K562 (cell line): ENCODE results near the gene GP1BA. TPM values are rescaled to one million over a fixed set of nuclear protein-coding genes. Genes with fewer than 3 reads are reported as not detected.

Experiments used
- ASH1L ChIP-seq: fragments of 450-650 bp; IDR thresholded peaks from 2 replicates; pipeline ENCODE4 v1.6.1; 2018; ENCODE audit warnings: borderline replicate concordance, mild to moderate bottlenecking, low read depth; ENCODE audit not compliant: partially characterized antibody
- CBFB ChIP-seq: sonication (generic); formaldehyde crosslinking; IDR thresholded peaks from 2 replicates; pipeline ENCODE4 v1.4.0; 2020; ENCODE audit warnings: mild to moderate bottlenecking, missing genetic modification reagents
- MAFK ChIP-seq: IDR thresholded peaks from 2 replicates; pipeline ENCODE4 v1.6.1; 2011; ENCODE audit warnings: low read length, improper control_type of control experiment
- MAX ChIP-seq: sonication (generic); formaldehyde crosslinking; IDR thresholded peaks from 2 replicates; pipeline ENCODE4 v1.9.0; 2022; ENCODE audit warnings: mild to moderate bottlenecking, missing genetic modification reagents
- NR2F6 ChIP-seq: fragments of 450-650 bp; formaldehyde crosslinking; IDR thresholded peaks from 2 replicates; pipeline ENCODE4 v1.4.0; 2020; ENCODE audit warnings: mild to moderate bottlenecking
- NRF1 ChIP-seq, 2 experiments: fragments of 450-650 bp; IDR thresholded peaks in 1 of 2; conservative IDR thresholded peaks in 1 of 2; 2 replicates each; pipeline ENCODE4 v1.6.1; 2014; ENCODE audit warnings: mild to moderate bottlenecking in 2 of 2
- RBM15 ChIP-seq: fragments of 200-400 bp; formaldehyde crosslinking; IDR thresholded peaks from 2 replicates; pipeline ENCODE4 v1.6.1; 2018; ENCODE audit warnings: mild to moderate bottlenecking, low read length, moderate library complexity; ENCODE audit not compliant: insufficient read depth
- RREB1 ChIP-seq: fragments of 250-450 bp; sonication (Bioruptor Pico); IDR thresholded peaks from 2 replicates; pipeline ENCODE4 v1.4.0; 2020
- ZBTB17 ChIP-seq: fragments of 450-650 bp; formaldehyde crosslinking; IDR thresholded peaks from 2 replicates; pipeline ENCODE4 v1.4.0; 2020; ENCODE audit warnings: mild to moderate bottlenecking
- ZFP91 ChIP-seq: sonication (generic); formaldehyde crosslinking; IDR thresholded peaks from 2 replicates; pipeline ENCODE4 v1.8.0; 2022; ENCODE audit warnings: mild to moderate bottlenecking, missing genetic modification reagents
- ZNF143 ChIP-seq: sonication (generic); formaldehyde crosslinking; IDR thresholded peaks from 2 replicates; pipeline ENCODE4 v1.9.0; 2022; ENCODE audit warnings: mild to moderate bottlenecking, missing genetic modification reagents
- ZNF184 ChIP-seq: sonication (generic); formaldehyde crosslinking; IDR thresholded peaks from 2 replicates; pipeline ENCODE4 v1.5.0; 2020; ENCODE audit warnings: missing genetic modification reagents
- ZNF518B ChIP-seq: fragments of 250-450 bp; sonication (Bioruptor Pico); IDR thresholded peaks from 2 replicates; pipeline ENCODE4 v1.5.0; 2021; ENCODE audit warnings: mild to moderate bottlenecking, moderate library complexity
- ZNF589 ChIP-seq: fragments of 200-800 bp; sonication (Bioruptor generic); IDR thresholded peaks from 2 replicates; pipeline ENCODE4 v1.6.1; 2016; ENCODE audit warnings: low read depth, missing genetic modification characterization, missing compliant biosample characterization
- polyA plus RNA-seq, 8 experiments: library from polyadenylated mRNA; depleted of rRNA in 4 of 8; stranded (reverse) in 5 of 8; unstranded in 3 of 8; fragments of >200 nt; fragmentation: Nextera tagmentation in 2 of 8; fragmentation: Illumina TruSeq in 1 of 8; extraction: Ambion mirVana in 2 of 8; extraction: Trizol in 1 of 8; gene quantifications; 2 replicates each; pipeline versions ENCODE4 v1.2.1 to v1.2.3, GENCODE V29; 2011 to 2014; ENCODE audit warnings: inconsistent platforms in 1 of 8, missing spikeins in 1 of 8
- total RNA-seq, 7 experiments: library from RNA; depleted of rRNA in 6 of 7; stranded (reverse); fragments of >200 nt in 6 of 7; fragmentation: Illumina TruSeq in 2 of 7; extraction: Trizol in 2 of 7; gene quantifications; 2 replicates each; pipeline versions ENCODE4 v1.2.1 to v1.2.3, GENCODE V29; 2011 to 2021; ENCODE audit warnings: low replicate concordance in 1 of 7

GP1BA gene
- total and polyA plus RNA-seq, 9 of the 15 experiments (the other 6 are each of a cell fraction or from before 2014, with no cell fraction given), result 0.01 TPM; not detected in 8

GRCh38 chr17:4966844-4967538 is 34.9 kb downstream of the GP1BA start (continued):
- TF ChIP-seq ZFP91 (CRISPR knock-in tag) (no peak), ZNF589 (CRISPR knock-in tag) (0 out of 2 replicates have a peak, but pooled peaks have one; percentile 18), NR2F6 (CRISPR knock-in tag) (no peak), RREB1 (CRISPR knock-in tag) (no peak), ASH1L (peak; percentile 99), MAFK (no peak), CBFB (CRISPR knock-in tag) (no peak), ZNF143 (CRISPR knock-in tag) (0 out of 2 replicates have a peak, but pooled peaks have one; percentile 16), ZNF184 (no peak), ZBTB17 (CRISPR knock-in tag) (0 out of 2 replicates have a peak, but pooled peaks have one; percentile 60), RBM15 (no peak), ZNF518B (CRISPR knock-in tag) (no peak), MAX (CRISPR knock-in tag) (peak; percentile 80), NRF1 (conservative IDR thresholded peaks at IDR 0.05 in 1 of 2, IDR thresholded peaks at IDR 0.05 in 1 of 2) (peak in 1 of 2 experiments; percentile 36; a peak in 2 of 4 replicates)
